Measurements from ENCODE around the gene CDV3.

DNA sequence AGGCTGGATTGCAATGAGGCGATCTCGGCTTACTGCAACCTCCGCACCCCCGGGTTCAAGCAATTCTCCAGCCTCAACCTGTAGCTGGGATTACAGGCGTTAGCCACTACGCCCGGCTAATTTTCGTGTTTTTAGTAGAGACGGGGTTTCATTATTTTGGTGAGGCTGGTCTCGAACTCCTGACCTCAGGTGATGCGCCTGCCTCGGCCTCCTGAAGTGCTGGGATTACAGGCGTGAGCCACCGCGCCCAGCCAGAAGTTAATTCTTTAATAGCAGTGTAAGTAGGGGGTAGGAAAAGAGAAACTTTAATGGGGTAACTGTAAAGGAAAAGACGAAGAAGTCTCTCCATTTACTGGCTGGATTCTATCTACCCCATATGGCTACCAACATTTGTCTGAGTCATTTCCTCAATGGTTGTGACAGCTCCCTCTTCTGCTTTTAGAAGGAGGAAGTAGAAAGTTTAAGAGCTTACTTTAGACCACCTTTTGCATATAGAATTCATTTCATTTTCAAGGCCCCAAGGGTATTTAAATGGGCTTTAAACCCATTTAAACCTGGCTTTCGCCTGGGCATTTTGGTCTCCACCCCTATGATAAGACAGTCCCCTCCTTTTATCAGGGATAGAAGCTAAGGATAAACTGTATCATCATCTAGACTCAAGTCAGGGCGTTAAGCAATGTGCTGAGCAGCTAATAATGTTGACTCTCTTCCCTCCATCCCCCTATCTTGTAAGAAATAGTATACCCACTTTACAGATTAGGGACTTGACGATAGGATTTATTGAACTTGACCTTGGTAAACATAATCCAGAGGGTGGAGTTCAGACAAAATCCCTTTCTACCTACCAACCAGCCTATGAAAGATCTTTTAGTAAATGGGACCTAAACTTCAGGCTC is 1.1 kb upstream of the CDV3 start:
- TF ChIP-seq, protein P1, sequence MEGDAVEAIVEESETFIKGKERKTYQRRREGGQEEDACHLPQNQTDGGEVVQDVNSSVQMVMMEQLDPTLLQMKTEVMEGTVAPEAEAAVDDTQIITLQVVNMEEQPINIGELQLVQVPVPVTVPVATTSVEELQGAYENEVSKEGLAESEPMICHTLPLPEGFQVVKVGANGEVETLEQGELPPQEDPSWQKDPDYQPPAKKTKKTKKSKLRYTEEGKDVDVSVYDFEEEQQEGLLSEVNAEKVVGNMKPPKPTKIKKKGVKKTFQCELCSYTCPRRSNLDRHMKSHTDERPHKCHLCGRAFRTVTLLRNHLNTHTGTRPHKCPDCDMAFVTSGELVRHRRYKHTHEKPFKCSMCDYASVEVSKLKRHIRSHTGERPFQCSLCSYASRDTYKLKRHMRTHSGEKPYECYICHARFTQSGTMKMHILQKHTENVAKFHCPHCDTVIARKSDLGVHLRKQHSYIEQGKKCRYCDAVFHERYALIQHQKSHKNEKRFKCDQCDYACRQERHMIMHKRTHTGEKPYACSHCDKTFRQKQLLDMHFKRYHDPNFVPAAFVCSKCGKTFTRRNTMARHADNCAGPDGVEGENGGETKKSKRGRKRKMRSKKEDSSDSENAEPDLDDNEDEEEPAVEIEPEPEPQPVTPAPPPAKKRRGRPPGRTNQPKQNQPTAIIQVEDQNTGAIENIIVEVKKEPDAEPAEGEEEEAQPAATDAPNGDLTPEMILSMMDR (IDR thresholded peaks at IDR 0.05) = no peak
- TF ChIP-seq POLR2A (IDR thresholded peaks at IDR 0.05) = no peak
